Measurements from ENCODE around the gene ETFA. TPM values are rescaled to one million over a fixed set of nuclear protein-coding genes. Genes with fewer than 3 reads are reported as not detected.

ETFA gene
- 127 and 142 TPM in 2 replicates for total RNA-seq (ENCODE audit: low replicate concordance)

DNA sequence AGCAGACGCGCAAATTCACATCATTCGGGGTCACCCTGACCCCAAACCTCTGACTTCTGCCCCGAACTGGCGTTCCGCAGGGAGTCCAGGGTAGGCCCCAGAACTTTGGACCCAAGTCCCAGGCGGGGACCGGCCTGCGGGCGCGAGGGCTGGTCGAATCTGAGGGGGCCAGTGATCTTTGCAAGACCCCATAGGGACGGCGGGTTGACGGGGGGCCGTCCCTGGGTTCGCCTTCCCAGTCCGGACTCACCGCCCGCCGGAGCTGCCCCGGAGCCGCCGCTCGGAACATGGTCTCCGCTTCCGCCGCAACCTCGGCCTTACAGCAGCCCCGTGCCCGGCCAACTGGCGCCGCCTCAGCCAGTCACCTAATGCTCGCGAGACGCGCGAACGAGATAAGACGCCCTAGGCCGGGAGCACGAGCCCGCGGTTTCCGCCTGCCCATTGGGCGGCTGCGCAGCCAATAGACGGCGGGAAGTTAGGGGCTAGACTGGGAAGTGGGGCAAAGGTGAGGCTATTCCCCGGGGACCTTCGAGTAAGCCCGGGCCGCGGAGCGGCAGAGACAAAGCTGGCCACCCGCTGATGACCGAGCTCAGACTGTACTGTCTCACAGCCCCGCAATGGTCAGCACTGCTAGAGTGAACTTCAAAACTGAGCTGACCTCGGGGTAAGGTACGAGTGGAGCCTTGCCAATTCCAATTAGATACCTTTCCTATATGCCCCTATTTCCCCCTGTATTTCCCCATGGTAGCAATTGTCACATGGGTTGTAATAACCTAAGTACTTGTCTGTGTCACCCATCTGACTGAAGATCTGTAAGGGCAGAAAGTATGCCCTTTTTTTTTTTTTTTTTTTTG, at the start of gene ETFA:
Gene ETFA, minus strand, starts transcription at position 370 of the 854 bp plus-strand sequence. Its CDS starts 81 bp downstream, at position 289.

GRCh38 chr15:76336254-76337058, 25.2 kb upstream of the ETFA start, which contains the start of gene ISL2:
Gene ISL2, plus strand, starts transcription at chr15:76336773. Its CDS starts 111 bp downstream, at chr15:76336884.

Other genes with a start within 250 kb of the ETFA start
- gene ISL2, start 25.3 kb upstream of the ETFA start, total RNA-seq (ENCODE audit: low replicate concordance), result 0.08 TPM in 1 of 2 replicates, not detected in the other

Data from smooth muscle cell of the coronary artery (primary cell).